HG03460 (cell line): ENCODE results near the gene HS3ST4.
"Not testable (repeated sequence)": the region's sequence is repeated elsewhere in the genome, so short reads cannot be mapped to it uniquely, and the experiment has no call there.

Experiments used
- ATAC-seq: cut with Tn5 transposase; IDR thresholded peaks from one replicate; pipeline ENCODE4 v1.9.1; 2021; ENCODE audit not compliant: unreplicated experiment

HS3ST4 gene

GRCh38 chr16:25729188-25729915 is 37.6 kb downstream of the HS3ST4 start:
- ATAC-seq: no peak

DNA sequence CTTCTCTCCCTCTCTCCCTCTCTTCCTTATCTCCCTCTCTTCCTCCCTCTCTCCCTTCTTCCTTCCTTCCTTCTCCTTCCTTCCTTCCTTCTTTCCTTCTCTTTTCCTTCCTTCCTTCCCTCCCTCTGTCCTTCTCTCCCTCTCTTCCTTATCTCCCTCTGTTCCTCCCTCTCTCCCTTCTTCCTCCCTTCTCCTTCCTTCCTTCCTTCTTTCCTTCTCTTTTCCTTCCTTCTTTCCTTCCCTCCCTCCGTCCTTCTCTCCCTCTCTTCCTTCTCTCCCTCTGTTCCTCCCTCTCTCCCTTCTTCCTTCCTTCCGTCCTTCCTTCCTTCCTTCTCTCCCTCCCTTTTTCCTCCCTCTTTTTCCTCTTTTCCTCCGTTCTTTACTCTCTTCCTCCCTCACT is 38.6 kb downstream of the HS3ST4 start:
- ATAC-seq: no peak

GRCh38 chr16:25734430-25735385 is 42.9 kb downstream of the HS3ST4 start:
- ATAC-seq: no peak

DNA sequence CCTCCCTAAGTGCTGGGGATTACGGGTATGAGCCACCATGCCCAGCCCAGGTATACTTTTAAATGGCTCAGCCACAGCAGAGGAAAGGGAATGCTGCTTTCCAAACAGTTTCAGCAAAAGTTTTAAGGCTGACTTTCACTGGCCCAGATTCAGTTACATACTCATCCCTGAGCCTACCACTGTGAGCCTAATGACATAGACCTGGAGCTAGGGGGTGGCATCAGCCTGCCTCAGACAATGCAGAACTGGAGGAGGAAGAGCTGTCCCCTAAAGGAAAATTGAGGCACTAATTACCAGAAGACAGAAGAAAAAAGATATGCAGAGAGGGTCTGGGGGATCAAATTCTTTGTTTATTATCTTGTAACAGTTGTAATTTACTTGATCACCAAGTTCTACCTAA is 43.9 kb downstream of the HS3ST4 start:
- no peak for ATAC-seq

DNA sequence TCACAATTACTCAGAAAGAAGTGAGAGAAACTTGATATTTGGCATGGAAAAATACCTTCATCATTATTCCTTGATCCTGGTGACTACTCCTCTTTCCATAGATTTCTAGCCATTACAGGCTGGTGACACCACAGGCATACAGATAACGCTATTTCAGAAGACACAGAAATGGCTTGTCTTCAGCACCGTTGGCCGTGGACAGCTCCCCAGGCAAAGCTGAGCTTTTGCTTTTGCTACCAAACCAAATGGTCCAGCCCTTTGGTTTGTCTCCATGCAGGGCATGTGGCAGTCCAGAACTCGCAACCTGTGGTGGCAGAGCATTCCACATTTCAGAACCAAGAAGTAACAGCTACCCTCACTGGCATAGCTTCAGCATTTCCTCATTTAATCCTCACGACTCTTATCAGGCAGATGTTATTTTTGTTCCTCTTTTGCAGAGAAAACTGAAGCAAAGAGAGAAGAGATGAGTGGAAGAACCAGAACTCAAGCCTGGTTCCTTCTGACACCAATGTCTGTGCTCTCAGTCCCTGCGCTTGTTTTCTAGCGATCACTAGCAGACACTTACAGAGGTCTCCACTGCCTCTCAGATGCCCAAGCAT is 55.5 kb downstream of the HS3ST4 start:
- ATAC-seq: no peak

DNA sequence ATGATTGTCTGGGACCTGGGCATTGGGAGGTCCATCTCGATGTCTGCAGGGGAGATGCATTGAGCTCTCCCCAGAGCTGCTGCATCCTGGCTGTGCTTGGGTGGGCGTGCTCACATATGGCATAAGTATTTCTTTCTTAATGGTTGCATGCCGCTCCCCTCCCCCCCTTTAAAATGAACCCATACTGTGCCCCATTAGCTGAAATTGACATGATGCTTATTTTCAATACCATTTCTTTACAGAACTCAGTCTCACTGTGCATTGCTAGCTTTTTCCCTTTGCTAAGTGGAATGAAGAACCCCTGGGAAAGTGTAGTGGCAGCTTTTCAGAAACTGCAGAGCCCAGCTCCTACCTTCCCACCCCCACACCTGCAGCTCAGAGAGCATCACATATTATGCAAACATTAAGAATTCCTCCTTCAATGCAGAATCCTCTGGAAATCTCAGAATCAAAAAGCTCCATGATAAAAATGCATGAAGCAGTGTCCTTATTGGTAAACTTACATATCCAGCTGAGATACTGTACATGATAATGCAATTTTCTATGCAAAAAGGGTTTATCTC is 56.4 kb downstream of the HS3ST4 start:
- ATAC-seq: no peak

DNA sequence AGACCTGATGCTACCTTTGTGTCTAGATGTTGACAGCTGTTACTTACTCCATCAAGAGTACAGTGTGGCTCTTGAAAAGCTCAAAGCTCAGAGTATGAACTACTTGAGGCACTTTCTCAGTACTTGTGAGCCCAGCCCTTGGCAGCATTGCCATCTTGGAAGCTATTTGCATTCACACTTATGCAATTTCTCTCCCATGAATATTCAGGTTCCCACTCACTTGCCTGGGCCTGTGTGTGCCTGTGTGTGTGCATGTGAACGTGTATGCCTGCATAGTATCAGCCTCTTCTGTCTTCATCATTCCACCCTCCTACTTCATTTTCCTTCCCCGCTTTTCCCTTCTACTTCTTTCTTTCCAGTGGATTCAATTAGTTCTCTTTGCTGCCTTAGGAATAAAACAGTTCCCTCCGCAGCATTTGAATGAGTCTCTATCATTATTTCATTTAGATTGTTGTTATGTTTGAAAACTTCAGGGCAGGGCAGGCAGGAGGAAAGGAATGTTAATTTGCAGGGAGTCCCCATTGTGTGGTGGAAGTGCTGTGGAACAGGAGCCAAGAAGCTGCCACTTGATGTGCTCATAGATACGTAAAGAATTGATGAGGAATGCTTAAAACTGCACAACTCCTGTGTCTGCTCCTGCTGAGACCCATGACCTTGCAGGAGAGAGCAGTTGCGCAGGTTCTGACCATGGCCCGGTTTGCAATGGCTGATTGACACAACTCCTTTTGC is 58.9 kb downstream of the HS3ST4 start:
- ATAC-seq: no peak

GRCh38 chr16:25751230-25751835 is 59.6 kb downstream of the HS3ST4 start:
- no peak for ATAC-seq

- no peak for ATAC-seq
Measured at GRCh38 chr16:25764466-25764865, 72.7 kb downstream of the HS3ST4 start.

GRCh38 chr16:25771216-25771615 is 79.5 kb downstream of the HS3ST4 start:
- no peak for ATAC-seq

DNA sequence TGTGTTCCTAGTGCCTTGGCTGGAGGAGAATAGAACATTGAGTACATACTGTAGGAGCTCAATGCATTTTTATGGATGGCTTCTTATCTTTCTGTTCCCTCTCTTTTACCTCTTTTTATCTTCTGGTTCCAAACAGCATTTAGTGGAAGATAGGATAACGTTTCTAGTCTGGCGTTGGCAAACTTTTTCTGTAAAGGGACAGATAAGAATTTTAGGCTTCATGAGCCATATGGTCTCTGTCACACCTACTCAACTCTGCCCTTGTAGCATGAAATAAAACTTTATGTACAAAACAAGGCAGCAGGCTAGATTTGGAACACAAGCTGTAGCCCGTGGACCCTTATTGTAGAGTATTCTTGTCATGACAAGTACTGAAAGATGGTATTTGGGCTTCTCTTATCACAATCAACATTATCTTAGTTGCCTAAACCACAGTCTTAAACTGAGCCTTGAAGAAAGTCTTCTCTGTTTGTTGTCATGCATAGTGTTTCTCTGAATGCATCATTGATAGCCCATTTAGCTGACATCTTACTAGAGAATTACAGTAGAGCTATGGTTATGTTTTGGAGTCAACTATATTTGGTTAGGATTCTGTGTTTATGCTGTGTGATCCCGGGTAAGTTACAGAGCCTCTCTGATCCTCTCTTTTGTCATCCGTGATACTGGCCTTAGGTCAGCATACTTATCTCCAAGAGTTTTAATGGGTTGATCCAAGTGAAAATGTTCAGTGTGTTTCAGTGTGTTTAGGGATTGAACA is 80.2 kb downstream of the HS3ST4 start:
- no peak for ATAC-seq

DNA sequence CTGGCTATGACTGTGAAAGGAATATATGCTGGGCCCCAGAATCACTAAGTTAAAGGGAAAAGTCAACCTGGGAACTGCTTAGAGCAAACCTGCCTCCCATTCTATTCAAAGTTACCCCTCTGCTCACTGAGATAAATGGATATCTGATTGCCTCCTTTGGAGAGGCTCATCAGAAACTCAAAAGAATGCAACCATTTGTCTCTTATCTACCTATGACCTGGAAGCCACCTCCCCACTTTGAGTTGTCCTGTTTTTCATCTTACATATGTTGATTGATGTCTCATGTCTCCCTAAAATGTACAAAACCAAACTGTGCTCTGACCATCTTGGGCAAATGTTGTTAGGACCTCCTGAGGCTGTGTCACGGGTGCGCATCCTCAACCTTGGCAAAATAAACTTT is 84.5 kb downstream of the HS3ST4 start:
- ATAC-seq: not testable (repeated sequence)

- ATAC-seq: no peak
Measured at GRCh38 chr16:25783226-25783625, 91.5 kb downstream of the HS3ST4 start.

GRCh38 chr16:25785361-25785760 is 93.6 kb downstream of the HS3ST4 start:
- ATAC-seq: no peak

DNA sequence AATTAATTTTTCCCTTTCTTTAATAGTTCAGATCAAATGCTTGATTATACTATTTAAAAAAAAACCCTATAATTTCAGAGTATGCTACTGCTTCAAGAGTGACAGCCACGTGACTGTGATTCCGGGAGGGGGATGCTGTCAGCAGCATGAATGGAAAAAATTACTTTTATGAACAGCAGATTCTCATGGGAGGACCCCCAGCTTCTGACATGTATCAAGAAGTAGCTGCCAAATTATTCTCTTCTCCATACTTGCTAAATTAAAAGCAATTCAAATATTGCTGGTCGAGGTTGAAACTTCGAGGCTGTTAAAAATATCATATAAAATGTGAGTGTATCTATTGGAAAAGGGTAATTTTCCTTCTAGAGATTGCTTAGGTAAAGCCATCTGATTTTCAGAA is 95.0 kb downstream of the HS3ST4 start:
- no peak for ATAC-seq

GRCh38 chr16:25788637-25789036 is 96.9 kb downstream of the HS3ST4 start:
- no peak for ATAC-seq

GRCh38 chr16:25796239-25796638 is 104.5 kb downstream of the HS3ST4 start:
- ATAC-seq: no peak

- ATAC-seq: no peak
Measured at GRCh38 chr16:25798065-25798464, 106.3 kb downstream of the HS3ST4 start.

DNA sequence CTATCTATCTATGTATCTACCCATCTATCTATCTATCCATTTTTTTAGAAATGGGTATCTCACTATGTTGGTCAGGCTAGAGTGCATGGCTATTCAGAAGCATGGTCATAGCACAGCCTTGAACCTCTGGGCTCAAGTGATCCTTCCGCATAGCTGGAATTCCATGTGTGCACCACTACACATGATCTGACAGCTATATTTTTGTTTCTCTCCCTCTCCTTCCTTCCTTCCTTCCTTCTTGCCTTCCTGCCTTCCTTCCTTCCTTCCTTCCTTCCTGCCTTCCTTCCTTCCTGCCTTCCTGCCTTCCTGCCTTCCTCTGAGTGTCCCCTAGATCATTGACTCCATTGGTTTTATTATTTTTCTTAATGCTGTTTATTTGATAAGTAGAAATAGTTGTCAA is 108.1 kb downstream of the HS3ST4 start:
- ATAC-seq: no peak

- no peak for ATAC-seq
Measured at GRCh38 chr16:25812215-25812614, 120.5 kb downstream of the HS3ST4 start.
